Measurements from ENCODE around the gene XIRP1.

- TF ChIP-seq POLR2AphosphoS5 (IDR thresholded peaks at IDR 0.05; ENCODE audit: low read depth, low read length) (no peak), FOXP2 (optimal IDR thresholded peaks at IDR 0.05; ENCODE audit: borderline replicate concordance, extremely low read depth, extremely low read length, insufficient read depth) (no peak)
Measured at GRCh38 chr3:39191111-39191510, 1.3 kb downstream of the XIRP1 start.

All from PFSK-1 (cell line).